ENCODE measurements around the gene SOCS3. TPM values are rescaled to one million over a fixed set of nuclear protein-coding genes. Genes with fewer than 3 reads are reported as not detected.

Gene SOCS3
- total and polyA plus RNA-seq, 10 of the 15 experiments (the other 5 are each of a cell fraction or from before 2014, with no cell fraction given), result 0.05 to 3.9 (median 1.0) TPM

DNA sequence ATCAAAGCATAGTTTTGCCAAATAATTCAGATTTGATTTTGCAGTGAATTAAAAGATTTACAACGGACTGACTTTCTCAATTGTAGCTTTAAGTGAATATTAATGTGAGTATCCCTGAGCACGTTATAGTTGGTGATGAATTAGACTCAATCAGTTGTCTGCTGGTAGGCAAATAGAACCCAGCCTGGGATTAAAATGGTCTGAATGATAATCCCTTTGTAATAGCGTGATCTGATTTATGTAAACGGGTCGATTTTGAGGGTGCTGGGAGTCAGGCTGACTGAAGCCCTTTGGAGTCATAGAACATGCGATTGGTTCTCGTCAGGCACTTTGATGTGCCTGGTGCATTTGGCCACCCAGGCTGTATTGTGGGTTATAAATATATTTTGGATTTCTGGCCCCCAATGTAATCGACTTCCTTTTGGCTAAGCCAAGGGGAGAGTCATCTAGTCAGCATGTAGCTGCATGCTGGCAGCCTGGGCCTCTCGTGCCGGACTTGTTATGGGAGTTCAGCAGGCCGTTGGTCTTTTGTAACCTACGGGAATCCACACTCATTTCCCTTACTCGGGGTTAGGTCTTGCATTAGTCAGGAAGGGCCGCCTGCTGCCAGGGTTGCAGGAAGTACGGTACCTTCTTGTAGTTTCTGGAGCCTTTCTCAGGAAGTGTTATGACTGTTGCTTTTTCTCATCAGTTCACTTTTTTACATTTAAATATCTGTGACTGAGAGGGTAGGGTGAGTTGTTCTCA, 24.0 kb upstream of the SOCS3 start:
- POLR2A ChIA-PET, result interaction anchor here (0.5 to 3.4 kb wide), 5 partner anchors 16 to 44 kb away, joined by 3 to 18 read pairs (median 9); no protein-coding TSS in a partner anchor
- FAIRE-seq, result no peak
- RAD21 ChIA-PET (ENCODE audit: unreplicated experiment), result interaction anchor here (1.0 to 4.0 kb wide), 7 partner anchors 9 to 141 kb away, joined by 3 to 12 read pairs (median 4); no protein-coding TSS in a partner anchor
- TF ChIP-seq POLR2A (IDR thresholded peaks at IDR 0.05; ENCODE audit: low read depth, low read length), result 0 out of 2 replicates have a peak, but pooled peaks have one; percentile 36
- no peak for TF ChIP-seq POLR2AphosphoS5 (IDR thresholded peaks at IDR 0.05; ENCODE audit: low read length)
- TF ChIP-seq STAT3 (IDR thresholded peaks at IDR 0.05; ENCODE audit: low read depth, low read length), result no peak
- TF ChIP-seq ATF7 (IDR thresholded peaks at IDR 0.05; ENCODE audit: low read depth), result 0 out of 2 replicates have a peak, but pooled peaks have one; percentile 15
- TF ChIP-seq SMARCA5 (IDR thresholded peaks at IDR 0.05), result no peak
- TF ChIP-seq BHLHE40 (IDR thresholded peaks at IDR 0.05; ENCODE audit: borderline replicate concordance in 1 of 2, low read depth in 2 of 2, low read length in 1 of 2), result peak; percentile 36 to 50; a peak in 2 of 4 replicates
- TF ChIP-seq LARP7 (IDR thresholded peaks at IDR 0.05), result no peak
- TF ChIP-seq, protein P1, sequence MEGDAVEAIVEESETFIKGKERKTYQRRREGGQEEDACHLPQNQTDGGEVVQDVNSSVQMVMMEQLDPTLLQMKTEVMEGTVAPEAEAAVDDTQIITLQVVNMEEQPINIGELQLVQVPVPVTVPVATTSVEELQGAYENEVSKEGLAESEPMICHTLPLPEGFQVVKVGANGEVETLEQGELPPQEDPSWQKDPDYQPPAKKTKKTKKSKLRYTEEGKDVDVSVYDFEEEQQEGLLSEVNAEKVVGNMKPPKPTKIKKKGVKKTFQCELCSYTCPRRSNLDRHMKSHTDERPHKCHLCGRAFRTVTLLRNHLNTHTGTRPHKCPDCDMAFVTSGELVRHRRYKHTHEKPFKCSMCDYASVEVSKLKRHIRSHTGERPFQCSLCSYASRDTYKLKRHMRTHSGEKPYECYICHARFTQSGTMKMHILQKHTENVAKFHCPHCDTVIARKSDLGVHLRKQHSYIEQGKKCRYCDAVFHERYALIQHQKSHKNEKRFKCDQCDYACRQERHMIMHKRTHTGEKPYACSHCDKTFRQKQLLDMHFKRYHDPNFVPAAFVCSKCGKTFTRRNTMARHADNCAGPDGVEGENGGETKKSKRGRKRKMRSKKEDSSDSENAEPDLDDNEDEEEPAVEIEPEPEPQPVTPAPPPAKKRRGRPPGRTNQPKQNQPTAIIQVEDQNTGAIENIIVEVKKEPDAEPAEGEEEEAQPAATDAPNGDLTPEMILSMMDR (IDR thresholded peaks at IDR 0.05 in 2 of 3, conservative IDR thresholded peaks at IDR 0.05 in 1 of 3; ENCODE audit: control insufficient read depth in 2 of 3, extremely low read depth in 1 of 3, insufficient read depth in 1 of 3, low read depth in 3 of 3, low read length in 3 of 3), result no peak
- no peak for TF ChIP-seq SMAD5 (IDR thresholded peaks at IDR 0.05; ENCODE audit: low read depth)
- TF ChIP-seq SMC3 (IDR thresholded peaks at IDR 0.05; ENCODE audit: borderline replicate concordance, low read length), result no peak
- 0 out of 2 replicates have a peak, but pooled peaks have one; percentile 24 for TF ChIP-seq RELB (IDR thresholded peaks at IDR 0.05; ENCODE audit: low read depth)
- TF ChIP-seq, protein P2, sequence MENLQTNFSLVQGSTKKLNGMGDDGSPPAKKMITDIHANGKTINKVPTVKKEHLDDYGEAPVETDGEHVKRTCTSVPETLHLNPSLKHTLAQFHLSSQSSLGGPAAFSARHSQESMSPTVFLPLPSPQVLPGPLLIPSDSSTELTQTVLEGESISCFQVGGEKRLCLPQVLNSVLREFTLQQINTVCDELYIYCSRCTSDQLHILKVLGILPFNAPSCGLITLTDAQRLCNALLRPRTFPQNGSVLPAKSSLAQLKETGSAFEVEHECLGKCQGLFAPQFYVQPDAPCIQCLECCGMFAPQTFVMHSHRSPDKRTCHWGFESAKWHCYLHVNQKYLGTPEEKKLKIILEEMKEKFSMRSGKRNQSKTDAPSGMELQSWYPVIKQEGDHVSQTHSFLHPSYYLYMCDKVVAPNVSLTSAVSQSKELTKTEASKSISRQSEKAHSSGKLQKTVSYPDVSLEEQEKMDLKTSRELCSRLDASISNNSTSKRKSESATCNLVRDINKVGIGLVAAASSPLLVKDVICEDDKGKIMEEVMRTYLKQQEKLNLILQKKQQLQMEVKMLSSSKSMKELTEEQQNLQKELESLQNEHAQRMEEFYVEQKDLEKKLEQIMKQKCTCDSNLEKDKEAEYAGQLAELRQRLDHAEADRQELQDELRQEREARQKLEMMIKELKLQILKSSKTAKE (IDR thresholded peaks at IDR 0.05; ENCODE audit: low read depth, poor library complexity, severe bottlenecking), result no peak
- TF ChIP-seq TBL1XR1 (IDR thresholded peaks at IDR 0.05; ENCODE audit: low read depth, low read length), result no peak
- TF ChIP-seq YY1 (IDR thresholded peaks at IDR 0.05; ENCODE audit: low read depth, low read length), result 0 out of 2 replicates have a peak, but pooled peaks have one; percentile 17
- TF ChIP-seq ZSCAN29 (IDR thresholded peaks at IDR 0.05), result no peak
- TF ChIP-seq TCF3 (IDR thresholded peaks at IDR 0.05; ENCODE audit: borderline replicate concordance, insufficient read depth, low read depth, low read length), result peak; percentile 63; the same call in 1 of the 2 replicates
- TF ChIP-seq ZNF217 (IDR thresholded peaks at IDR 0.05), result no peak
- peak; percentile 63; the same call in 1 of the 2 replicates for TF ChIP-seq CREM (IDR thresholded peaks at IDR 0.05; ENCODE audit: low read depth)
- TF ChIP-seq MEF2A (IDR thresholded peaks at IDR 0.05; ENCODE audit: insufficient read depth, low read depth, low read length), result 0 out of 2 replicates have a peak, but pooled peaks have one; percentile 11

More for the DNA sequence above, 24.0 kb upstream of the SOCS3 start:
- Histone ChIP-seq H3K36me3 (ENCODE audit: control insufficient read depth in 2 of 2, insufficient read depth in 2 of 2, low read length in 1 of 2) (no peaks in the 10 kb centered on the region; a peak in 1 of 4 replicates), H3K9ac (ENCODE audit: control insufficient read depth, insufficient read depth, low read length) (peak overlapping the region; percentile 74), H3K27ac (ENCODE audit: control insufficient read depth, insufficient read depth) (peak overlapping the region; percentile 97), H3K4me1 (ENCODE audit: control insufficient read depth, insufficient read depth, low read length) (peaks cover 84% of the 10 kb centered on the region), H3K27me3 (replicated peaks in 1 of 2; ENCODE audit: control insufficient read depth in 2 of 2, insufficient read depth in 2 of 2, low read length in 1 of 2) (no peaks in the 10 kb centered on the region), H3K79me2 (ENCODE audit: control insufficient read depth, insufficient read depth, low read length) (peaks cover 88% of the 10 kb centered on the region), H2AFZ (ENCODE audit: control insufficient read depth, low read depth, low read length) (no peak overlapping the region), H4K20me1 (ENCODE audit: control insufficient read depth, insufficient read depth) (no peaks in the 10 kb centered on the region), H3K4me2 (ENCODE audit: control insufficient read depth, insufficient read depth) (peak overlapping the region; percentile 99), H3K9me3 (replicated peaks; ENCODE audit: control insufficient read depth, insufficient read depth, low read length) (no peaks in the 10 kb centered on the region), H3K4me3 (peak overlapping the region; percentile 53)
- BruUV-seq (replicated peaks), result no TSS peak
- DNase-seq (ENCODE audit: low read depth, low spot score) (peak; percentile 74), ATAC-seq (peak; percentile 38)
- SMC1A ChIA-PET (ENCODE audit: uncharacterized antibody, unreplicated experiment), result interaction anchor here (1.2 kb wide), 1 partner anchor 28 kb away, joined by 3 read pairs; no protein-coding TSS in a partner anchor
- intact Hi-C loops (cut with micrococcal nuclease; ENCODE audit: unreplicated experiment), result no loop called here
- WGBS (ENCODE audit: insufficient coverage, insufficient replicate concordance, low lambda C conversion rate, missing lambda C conversion rate), result 17% methylated on average over 15 of the region's 15 CpGs
- CTCF ChIA-PET, result interaction anchor here (0.6 to 1.6 kb wide), 3 partner anchors 23 to 325 kb away, joined by 3 to 4 read pairs (median 3); no protein-coding TSS in a partner anchor
- in situ Hi-C loops (cut with MboI), result no loop called here
